GM12878 (cell line): ENCODE measurements around the gene NRG2. TPM values are rescaled to one million over a fixed set of nuclear protein-coding genes. Genes with fewer than 3 reads are reported as not detected.

ENCODE experiments used
- BCL11A ChIP-seq: IDR thresholded peaks from 2 replicates; pipeline ENCODE4 v1.6.1; 2011; ENCODE audit warnings: low read depth, low read length
- CBFB ChIP-seq: IDR thresholded peaks from 2 replicates; pipeline ENCODE4 v1.6.1; 2016; ENCODE audit warnings: antibody characterized with exemption, low read depth
- EP300 ChIP-seq, 2 experiments: fragments of 150-350 bp in 1 of 2; IDR thresholded peaks; 2 replicates each; pipeline ENCODE4 v1.6.1; 2011 to 2012; ENCODE audit warnings: low read depth in 2 of 2, low read length in 2 of 2, borderline replicate concordance in 1 of 2, improper control_type of control experiment in 1 of 2, inconsistent platforms in 1 of 2; ENCODE audit not compliant: control insufficient read depth in 1 of 2
- ETV6 ChIP-seq, 2 experiments: fragments of 450-650 bp in 1 of 2; IDR thresholded peaks in 1 of 2; conservative IDR thresholded peaks in 1 of 2; 2 replicates each; pipeline ENCODE4 v1.6.1; 2014; ENCODE audit warnings: antibody characterized with exemption in 1 of 2, borderline replicate concordance in 1 of 2, low read depth in 1 of 2, mild to moderate bottlenecking in 1 of 2, moderate library complexity in 1 of 2
- GABPA ChIP-seq: IDR thresholded peaks from 2 replicates; pipeline ENCODE4 v1.6.1; 2014; ENCODE audit warnings: antibody characterized with exemption, low read depth, mild to moderate bottlenecking, inconsistent platforms
- IRF3 ChIP-seq: fragments of 450-650 bp; IDR thresholded peaks from 2 replicates; pipeline ENCODE4 v1.6.1; 2014; ENCODE audit warnings: mild to moderate bottlenecking
- IRF4 ChIP-seq: IDR thresholded peaks from 2 replicates; pipeline ENCODE4 v1.6.1; 2011; ENCODE audit warnings: low read depth, low read length
- JUNB ChIP-seq: IDR thresholded peaks from 2 replicates; pipeline ENCODE4 v1.6.1; 2016; ENCODE audit warnings: antibody characterized with exemption, mild to moderate bottlenecking
- KLF5 ChIP-seq: fragments of 450-650 bp; IDR thresholded peaks from 2 replicates; pipeline ENCODE4 v1.6.1; 2014; ENCODE audit warnings: mild to moderate bottlenecking; ENCODE audit not compliant: partially characterized antibody
- MEF2A ChIP-seq: IDR thresholded peaks from 2 replicates; pipeline ENCODE4 v1.6.1; 2011; ENCODE audit warnings: low read depth, mild to moderate bottlenecking, low read length, moderate library complexity; ENCODE audit not compliant: insufficient read depth
- MTA2 ChIP-seq: fragments of 450-650 bp; IDR thresholded peaks from 2 replicates; pipeline ENCODE4 v1.6.1; 2016; ENCODE audit warnings: low read depth, mild to moderate bottlenecking, moderate library complexity
- PAX5 ChIP-seq: IDR thresholded peaks from 2 replicates; pipeline ENCODE4 v1.6.1; 2011; ENCODE audit warnings: low read depth, low read length, borderline replicate concordance
- POLR2AphosphoS5 ChIP-seq: IDR thresholded peaks from 2 replicates; pipeline ENCODE4 v1.6.1; 2011; ENCODE audit warnings: mild to moderate bottlenecking, low read length, inconsistent platforms
- RELA ChIP-seq: fragments of 450-650 bp; IDR thresholded peaks from 2 replicates; pipeline ENCODE4 v1.8.0; 2014; ENCODE audit warnings: borderline replicate concordance; ENCODE audit not compliant: partially characterized antibody
- RELB ChIP-seq: fragments of 450-650 bp; IDR thresholded peaks from 2 replicates; pipeline ENCODE4 v1.6.1; 2017; ENCODE audit warnings: low read depth, mild to moderate bottlenecking, moderate library complexity
- SREBF2 ChIP-seq: IDR thresholded peaks from 2 replicates; pipeline ENCODE4 v1.6.1; 2012; ENCODE audit warnings: mild to moderate bottlenecking, low read length
- TAF1 ChIP-seq: IDR thresholded peaks from 2 replicates; pipeline ENCODE4 v1.6.1; 2011; ENCODE audit warnings: mild to moderate bottlenecking, low read depth, low read length, borderline replicate concordance
- TARDBP ChIP-seq: IDR thresholded peaks from 2 replicates; pipeline ENCODE4 v1.6.1; 2016; ENCODE audit warnings: borderline replicate concordance
- TBL1XR1 ChIP-seq: IDR thresholded peaks from 2 replicates; pipeline ENCODE4 v1.6.1; 2012; ENCODE audit warnings: low read depth, low read length, improper control_type of control experiment
- YY1 ChIP-seq: IDR thresholded peaks from 2 replicates; pipeline ENCODE4 v1.6.1; 2011; ENCODE audit warnings: low read depth, mild to moderate bottlenecking, low read length
- ZNF592 ChIP-seq: fragments of 450-650 bp; IDR thresholded peaks from 2 replicates; pipeline ENCODE4 v1.6.1; 2017; ENCODE audit warnings: mild to moderate bottlenecking, moderate library complexity
- polyA plus RNA-seq, 11 experiments: library from polyadenylated mRNA; depleted of rRNA in 4 of 11; unstranded in 6 of 11; stranded (reverse) in 5 of 11; fragments of >200 nt; fragmentation: Nextera tagmentation in 4 of 11; fragmentation: Illumina TruSeq in 1 of 11; extraction: Ambion mirVana in 4 of 11; extraction: Trizol in 1 of 11; gene quantifications; 1 replicate in 1 of 11; 2 replicates in 10 of 11; pipeline versions ENCODE4 v1.2.1 to v1.2.3, GENCODE V29; 2011 to 2016; ENCODE audit warnings: inconsistent platforms in 2 of 11, missing spikeins in 2 of 11, low read depth in 1 of 11
- total RNA-seq, 4 experiments: library from RNA; depleted of rRNA in 3 of 4; stranded (reverse); fragments of >200 nt in 3 of 4; fragmentation: Illumina TruSeq in 1 of 4; extraction: Trizol in 1 of 4; gene quantifications; 2 replicates each; pipeline versions ENCODE4 v1.2.1 to v1.2.3, GENCODE V29; 2013 to 2021
- TF ChIP-seq, protein P1 (sequence below): IDR thresholded peaks from 2 replicates; pipeline ENCODE4 v1.6.1; 2011; ENCODE audit warnings: low read depth, mild to moderate bottlenecking, low read length, moderate library complexity, borderline replicate concordance; ENCODE audit errors: extremely low read depth

The NRG2 gene
- total and polyA plus RNA-seq, 10 of the 15 experiments (the other 5 are each of a cell fraction or from before 2014, with no cell fraction given): 0.10 to 21.7 (median 9.6) TPM

- TF ChIP-seq EP300 (IDR thresholded peaks at IDR 0.05; ENCODE audit: borderline replicate concordance in 1 of 2, control insufficient read depth in 1 of 2, low read depth in 2 of 2, low read length in 2 of 2): peak; percentile 53 to 68; a peak in 2 of 4 replicates
- TF ChIP-seq PAX5: no peak
- TF ChIP-seq, protein P1, sequence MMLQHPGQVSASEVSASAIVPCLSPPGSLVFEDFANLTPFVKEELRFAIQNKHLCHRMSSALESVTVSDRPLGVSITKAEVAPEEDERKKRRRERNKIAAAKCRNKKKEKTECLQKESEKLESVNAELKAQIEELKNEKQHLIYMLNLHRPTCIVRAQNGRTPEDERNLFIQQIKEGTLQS: no peak
- TF ChIP-seq IRF4: 0 out of 2 replicates have a peak, but pooled peaks have one; percentile 32
- peak; percentile 93 for TF ChIP-seq RELB
- TF ChIP-seq POLR2AphosphoS5: peak; percentile 44; the same call in 1 of the 2 replicates
- TF ChIP-seq KLF5: no peak
- TF ChIP-seq RELA: peak; percentile 92
- TF ChIP-seq CBFB: peak; percentile 54; the same call in 1 of the 2 replicates
- peak; percentile 56; the same call in 1 of the 2 replicates for TF ChIP-seq MEF2A
- TF ChIP-seq JUNB: peak; percentile 24; the same call in 1 of the 2 replicates
- TF ChIP-seq BCL11A: peak; percentile 74
- TF ChIP-seq IRF3: no peak
- TF ChIP-seq ETV6 (conservative IDR thresholded peaks at IDR 0.05 in 1 of 2, IDR thresholded peaks at IDR 0.05 in 1 of 2; ENCODE audit: borderline replicate concordance in 1 of 2, low read depth in 1 of 2): no peak
- 0 out of 2 replicates have a peak, but pooled peaks have one; percentile 54 for TF ChIP-seq TAF1
- TF ChIP-seq GABPA: no peak
- peak; percentile 48; the same call in 1 of the 2 replicates for TF ChIP-seq MTA2
- no peak for TF ChIP-seq ZNF592
- no peak for TF ChIP-seq SREBF2
- peak; percentile 14; the same call in 1 of the 2 replicates for TF ChIP-seq TBL1XR1
- no peak for TF ChIP-seq TARDBP
- peak; percentile 67; the same call in 1 of the 2 replicates for TF ChIP-seq YY1
- TF ChIP-seq, all 136 proteins: peak for 31
Observed at GRCh38 chr5:140039561-140039960, 3.5 kb downstream of the NRG2 start (continued).
